ENCODE data around the gene CNTNAP2. TPM values are rescaled to one million over a fixed set of nuclear protein-coding genes. Genes with fewer than 3 reads are reported as not detected.

The CNTNAP2 gene
- total RNA-seq, 1 donor from 2014 or later, result 4.2 TPM

- Mint-ChIP-seq H3K4me1 (peaks cover 5% of the 10 kb centered on the region), H3K36me3 (no peaks in the 10 kb centered on the region), H3K27ac (no peak overlapping the region), H3K4me3 (no peak overlapping the region), H3K27me3 (ENCODE audit: low read depth) (no peaks in the 10 kb centered on the region), H3K9me3 (no peaks in the 10 kb centered on the region)
- DNase-seq (ENCODE audit: low spot score in 2 of 2, unreplicated experiment in 2 of 2), result no peak
- TF ChIP-seq CTCF (IDR thresholded peaks at IDR 0.05; ENCODE audit: unreplicated experiment), result no peak
These were observed 2154.0 kb downstream of the CNTNAP2 start for GRCh38 chr7:148270576-148270975.

- peaks cover 13% of the 10 kb centered on the region for H3K4me1 Mint-ChIP-seq
- H3K27ac Mint-ChIP-seq, result no peak overlapping the region
- no peaks in the 10 kb centered on the region for H3K27me3 Mint-ChIP-seq (ENCODE audit: low read depth)
- no peaks in the 10 kb centered on the region for H3K36me3 Mint-ChIP-seq
- TF ChIP-seq CTCF (IDR thresholded peaks at IDR 0.05; ENCODE audit: unreplicated experiment), result no peak
- H3K9me3 Mint-ChIP-seq, result peaks cover 6% of the 10 kb centered on the region
- H3K4me3 Mint-ChIP-seq, result no peak overlapping the region
- DNase-seq (ENCODE audit: low spot score in 2 of 2, unreplicated experiment in 2 of 2), result no peak
These were observed 2157.5 kb downstream of the CNTNAP2 start for GRCh38 chr7:148274118-148274517.

DNA sequence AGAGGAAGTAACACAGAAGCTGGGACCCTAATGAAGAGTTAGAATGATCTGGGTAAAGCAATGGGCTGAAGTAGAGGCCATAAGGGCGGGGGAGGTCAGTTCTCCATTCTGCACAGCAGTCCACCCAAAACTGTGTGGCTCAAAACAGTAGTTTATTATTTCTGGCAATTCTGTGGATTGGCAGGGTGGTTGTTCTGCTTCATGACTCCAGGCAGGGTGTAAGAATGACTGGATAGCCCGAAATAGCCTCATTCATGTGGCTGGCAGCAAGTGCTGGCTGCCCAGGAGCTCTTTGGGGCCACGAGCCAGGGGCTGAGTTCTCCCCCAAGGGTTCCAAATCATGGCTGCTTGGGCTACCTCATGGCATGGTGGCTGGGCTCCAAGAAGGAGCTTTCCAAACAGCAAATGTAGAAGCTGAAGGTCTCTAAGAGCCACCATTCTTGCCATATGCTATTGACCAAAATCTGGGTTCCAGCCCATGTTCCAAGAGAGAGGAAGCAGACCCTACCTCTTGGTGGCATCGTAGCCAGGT is 2158.8 kb downstream of the CNTNAP2 start:
- peaks cover 6% of the 10 kb centered on the region for H3K9me3 Mint-ChIP-seq
- H3K4me3 Mint-ChIP-seq, result no peak overlapping the region
- H3K4me1 Mint-ChIP-seq, result peaks cover 12% of the 10 kb centered on the region
- H3K27ac Mint-ChIP-seq, result no peak overlapping the region
- no peaks in the 10 kb centered on the region for H3K36me3 Mint-ChIP-seq
- no peaks in the 10 kb centered on the region for H3K27me3 Mint-ChIP-seq (ENCODE audit: low read depth)
- DNase-seq (ENCODE audit: low spot score in 2 of 2, unreplicated experiment in 2 of 2), result no peak
- no peak for TF ChIP-seq CTCF (IDR thresholded peaks at IDR 0.05; ENCODE audit: unreplicated experiment)

DNA sequence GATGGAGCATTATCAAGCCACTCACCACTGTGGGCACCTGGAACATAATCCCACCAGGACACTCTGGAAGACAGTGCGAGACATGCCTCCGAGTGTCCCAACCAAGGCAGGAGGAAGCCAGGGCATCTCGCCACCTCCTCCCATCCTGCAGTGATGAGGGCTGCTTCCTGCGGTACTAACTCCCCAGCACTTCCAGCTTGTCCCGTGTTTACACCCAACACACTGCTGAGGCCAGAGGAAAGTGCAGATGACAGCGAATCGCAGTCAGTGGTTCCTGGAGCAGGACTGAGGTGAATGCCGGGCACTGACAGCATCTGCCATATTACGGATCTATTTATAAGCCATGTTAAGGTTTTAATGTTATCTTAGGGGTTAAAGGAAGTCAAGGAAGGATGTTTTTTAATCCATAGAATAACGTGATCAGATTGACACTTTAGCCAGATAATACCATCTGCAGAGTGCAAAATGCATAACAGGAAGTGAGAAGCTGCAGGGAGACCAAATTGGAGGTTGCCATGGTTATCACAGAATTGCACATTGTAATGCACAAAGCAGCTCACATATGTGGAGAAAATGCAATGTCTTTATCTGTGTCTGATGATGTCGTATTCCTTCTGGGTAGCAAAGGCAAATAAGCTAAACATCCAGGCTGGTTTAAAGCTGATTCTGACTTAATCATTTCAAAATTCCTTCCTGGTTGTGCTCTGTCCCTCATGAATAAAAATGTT is 2159.9 kb downstream of the CNTNAP2 start:
- Mint-ChIP-seq H3K4me1 (peaks cover 8% of the 10 kb centered on the region), H3K27ac (no peak overlapping the region), H3K36me3 (no peaks in the 10 kb centered on the region), H3K27me3 (ENCODE audit: low read depth) (no peaks in the 10 kb centered on the region), H3K4me3 (no peak overlapping the region), H3K9me3 (peaks cover 6% of the 10 kb centered on the region)
- TF ChIP-seq CTCF (IDR thresholded peaks at IDR 0.05; ENCODE audit: unreplicated experiment), result no peak
- no peak for DNase-seq (ENCODE audit: low spot score in 2 of 2, unreplicated experiment in 2 of 2)

DNA sequence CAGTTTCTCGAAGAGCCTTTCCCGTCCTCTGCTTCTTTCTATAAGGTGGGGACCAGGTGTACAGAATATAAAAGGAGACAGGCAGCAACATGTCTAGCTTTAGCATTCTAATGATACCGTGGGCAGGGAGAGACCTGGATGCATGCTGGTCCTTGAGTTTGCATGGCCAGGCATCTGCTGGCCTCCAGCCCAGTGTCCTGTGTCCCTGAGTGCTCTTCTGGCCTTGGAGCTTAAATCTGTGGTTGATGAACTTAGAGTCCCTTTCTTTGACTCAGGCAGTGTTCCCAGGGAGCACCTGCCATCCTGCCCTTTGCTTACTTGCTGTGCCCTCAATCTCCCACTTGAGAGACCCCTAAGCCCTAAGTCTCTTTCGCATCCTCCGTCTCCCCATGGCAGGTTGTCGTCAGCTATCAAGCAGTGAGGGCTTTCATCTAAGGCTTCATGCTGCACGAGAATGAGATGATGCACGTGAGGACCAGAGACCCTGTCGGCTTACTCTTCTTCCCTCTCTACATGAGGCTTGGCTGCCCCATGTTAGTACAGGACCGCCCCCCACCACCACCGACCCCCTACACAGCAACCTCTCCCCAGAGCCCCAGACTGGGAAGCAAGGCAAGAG is 2160.6 kb downstream of the CNTNAP2 start:
- H3K4me1 Mint-ChIP-seq, result peaks cover 8% of the 10 kb centered on the region
- H3K36me3 Mint-ChIP-seq, result no peaks in the 10 kb centered on the region
- no peak for TF ChIP-seq CTCF (IDR thresholded peaks at IDR 0.05; ENCODE audit: unreplicated experiment)
- H3K9me3 Mint-ChIP-seq, result peaks cover 6% of the 10 kb centered on the region
- no peaks in the 10 kb centered on the region for H3K27me3 Mint-ChIP-seq (ENCODE audit: low read depth)
- H3K4me3 Mint-ChIP-seq, result no peak overlapping the region
- H3K27ac Mint-ChIP-seq, result no peak overlapping the region
- DNase-seq (ENCODE audit: low spot score in 2 of 2, unreplicated experiment in 2 of 2), result no peak
